HepG2 (cell line): ENCODE measurements around the gene CDKN3. TPM values are rescaled to one million over a fixed set of nuclear protein-coding genes. Genes with fewer than 3 reads are reported as not detected.

Experiments used
- ATF1 ChIP-seq: IDR thresholded peaks from 2 replicates; pipeline ENCODE4 v1.6.1; 2016; ENCODE audit warnings: mild to moderate bottlenecking, control low read depth
- HIC2 ChIP-seq: sonication (generic); formaldehyde crosslinking; IDR thresholded peaks from 2 replicates; pipeline ENCODE4 v1.9.0; 2022; ENCODE audit warnings: low read depth, missing genetic modification reagents
- MEIS2 ChIP-seq: sonication (generic); formaldehyde crosslinking; IDR thresholded peaks from 2 replicates; pipeline ENCODE4 v1.9.0; 2021; ENCODE audit warnings: mild to moderate bottlenecking, missing genetic modification reagents
- MYPOP ChIP-seq: sonication (generic); formaldehyde crosslinking; IDR thresholded peaks from 2 replicates; pipeline ENCODE4 v1.8.1; 2023; ENCODE audit warnings: mild to moderate bottlenecking, moderate library complexity, missing genetic modification reagents
- RXRA ChIP-seq: sonication (generic); formaldehyde crosslinking; IDR thresholded peaks from 2 replicates; pipeline ENCODE4 v1.5.1; 2020; ENCODE audit warnings: missing genetic modification reagents
- SNAPC5 ChIP-seq: sonication (generic); formaldehyde crosslinking; IDR thresholded peaks from 2 replicates; pipeline ENCODE4 v1.8.1; 2023; ENCODE audit warnings: mild to moderate bottlenecking, missing genetic modification reagents, borderline replicate concordance
- SOX6 ChIP-seq, 2 experiments: fragments of 450-650 bp in 1 of 2; sonication (generic) in 1 of 2; formaldehyde crosslinking in 1 of 2; IDR thresholded peaks; 2 replicates each; pipeline versions ENCODE4 v1.4.0 to v1.6.1; 2017 to 2020; ENCODE audit warnings: antibody characterized with exemption in 1 of 2, mild to moderate bottlenecking in 1 of 2, missing genetic modification reagents in 1 of 2
- ZNF275 ChIP-seq: sonication (generic); formaldehyde crosslinking; IDR thresholded peaks from 2 replicates; pipeline ENCODE4 v1.8.0; 2022; ENCODE audit warnings: missing genetic modification reagents, mild to moderate bottlenecking, inconsistent platforms, borderline replicate concordance
- ZNF280D ChIP-seq: sonication (generic); formaldehyde crosslinking; IDR thresholded peaks from 2 replicates; pipeline ENCODE4 v1.5.1; 2020; ENCODE audit warnings: mild to moderate bottlenecking, missing genetic modification reagents
- ZNF350 ChIP-seq: sonication (generic); formaldehyde crosslinking; IDR thresholded peaks from 2 replicates; pipeline ENCODE4 v1.4.0; 2020; ENCODE audit warnings: mild to moderate bottlenecking, low read depth, missing genetic modification reagents, borderline replicate concordance
- ZNF501 ChIP-seq: sonication (generic); formaldehyde crosslinking; IDR thresholded peaks from 2 replicates; pipeline ENCODE4 v1.5.1; 2020; ENCODE audit warnings: mild to moderate bottlenecking, moderate library complexity, missing genetic modification reagents
- polyA plus RNA-seq, 8 experiments: library from polyadenylated mRNA; depleted of rRNA in 3 of 8; stranded (reverse) in 7 of 8; unstranded in 1 of 8; fragments of >200 nt; fragmentation: Illumina TruSeq in 4 of 8; extraction: Trizol in 4 of 8; gene quantifications; 2 replicates each; pipeline versions ENCODE4 v1.2.1 to v1.2.3, GENCODE V29; 2011 to 2016; ENCODE audit warnings: low read depth in 4 of 8, missing spikeins in 1 of 8, mixed read lengths in 1 of 8; ENCODE audit not compliant: insufficient read depth in 1 of 8
- total RNA-seq, 5 experiments: library from RNA; depleted of rRNA; stranded (reverse); fragments of >200 nt; fragmentation: Illumina TruSeq; extraction: Trizol; gene quantifications; 2 replicates each; pipeline ENCODE4 v1.2.3, GENCODE V29; 2016; ENCODE audit warnings: low read depth in 1 of 5

The CDKN3 gene
- total and polyA plus RNA-seq, 2 of the 13 experiments (the other 11 are each of a cell fraction or from before 2014, with no cell fraction given): 63.0 to 88.9 TPM

GRCh38 chr14:54366736-54367735 is 29.8 kb upstream of the CDKN3 start (continued):
- TF ChIP-seq ZNF350 (CRISPR knock-in tag) (peak; percentile 32; the same call in 1 of the 2 replicates), HIC2 (CRISPR knock-in tag) (no peak), MEIS2 (CRISPR knock-in tag) (no peak), ATF1 (CRISPR knock-in tag) (0 out of 2 replicates have a peak, but pooled peaks have one; percentile 24), ZNF275 (CRISPR knock-in tag) (no peak), RXRA (CRISPR knock-in tag) (peak; percentile 40; the same call in 1 of the 2 replicates), ZNF501 (peak; percentile 61; the same call in 1 of the 2 replicates), SOX6 (IDR thresholded peaks at IDR 0.05) (no peak), SOX6 (CRISPR knock-in tag; IDR thresholded peaks at IDR 0.05) (peak; percentile 24; the same call in 1 of the 2 replicates), ZNF280D (CRISPR knock-in tag) (peak; percentile 43; the same call in 1 of the 2 replicates), SNAPC5 (CRISPR knock-in tag) (peak; percentile 99), MYPOP (CRISPR knock-in tag) (0 out of 2 replicates have a peak, but pooled peaks have one; percentile 30)
